Spinal cord (tissue), 10 donors: ENCODE results near the gene WSCD1. TPM values are rescaled to one million over a fixed set of nuclear protein-coding genes. Genes with fewer than 3 reads are reported as not detected.

Experiments used
- DNase-seq, 6 donors: peaks; one replicate each; pipeline versions ENCODE4 v3.0.0 to v3.0.0-alpha.2; 2013 to 2015; ENCODE audit warnings: low spot score in 6 of 6, low read depth in 4 of 6
- H3K27ac ChIP-seq: one replicate; pipeline ENCODE4 v1.5.1; 2013; ENCODE audit warnings: low read depth, low read length, control low read depth
- H3K27me3 ChIP-seq: one replicate; pipeline ENCODE4 v1.6.1; 2013; ENCODE audit warnings: low read length; ENCODE audit not compliant: control insufficient read depth, insufficient read depth
- H3K36me3 ChIP-seq: one replicate; pipeline ENCODE4 v1.6.1; 2013; ENCODE audit warnings: low read length; ENCODE audit not compliant: control insufficient read depth, insufficient read depth
- H3K4me1 ChIP-seq: one replicate; pipeline ENCODE4 v1.6.1; 2013; ENCODE audit warnings: low read length; ENCODE audit not compliant: control insufficient read depth, insufficient read depth
- H3K4me3 ChIP-seq: one replicate; pipeline ENCODE4 v1.5.1; 2013; ENCODE audit warnings: low read depth, low read length, control low read depth
- H3K9me3 ChIP-seq: one replicate; pipeline ENCODE4 v1.6.1; 2013; ENCODE audit warnings: low read length; ENCODE audit not compliant: control insufficient read depth, insufficient read depth
- WGBS: methylation state at CpG from one replicate; pipeline ENCODE4 v1.1.5; 2013; ENCODE audit warnings: missing lambda C conversion rate; ENCODE audit not compliant: insufficient coverage; 5-methylcytosine and 5-hydroxymethylcytosine counted together
- polyA plus RNA-seq, 2 donors: library from polyadenylated mRNA; unstranded; fragments of 120-200 nt; gene quantifications; one replicate each; pipeline ENCODE4 v1.2.1, GENCODE V29; 2013; ENCODE audit not compliant: insufficient read length in 2 of 2
- total RNA-seq, 2 donors: library from RNA; depleted of rRNA in 1 of 2; stranded (reverse); fragments of 120-200 nt in 1 of 2; fragments of >200 nt in 1 of 2; gene quantifications; one replicate each; pipeline versions ENCODE4 v1.2.3 to v1.2.4, GENCODE V29; 2013 to 2014
- donor health status: healthy.

WSCD1 gene
- total and polyA plus RNA-seq, 4 donors: 24.1 to 69.2 (median 46.0) TPM

- Histone ChIP-seq H3K27ac (no peak overlapping the region), H3K9me3 (no peaks in the 10 kb centered on the region), H3K36me3 (no peaks in the 10 kb centered on the region), H3K4me3 (no peak overlapping the region), H3K4me1 (peaks cover 37% of the 10 kb centered on the region), H3K27me3 (no peaks in the 10 kb centered on the region)
- WGBS: 85% methylated on average over 4 of the region's 6 CpGs
- no peak for DNase-seq
These were observed 96.5 kb downstream of the WSCD1 start for GRCh38 chr17:6166492-6167179.

GRCh38 chr17:6168296-6168695, 98.1 kb downstream of the WSCD1 start:
- no CpG with 5 or more reads among the region's 6 CpGs for WGBS
- peak in 1 of 6 donors; percentile 60 for DNase-seq
- H3K4me3 ChIP-seq: no peak overlapping the region
- no peaks in the 10 kb centered on the region for H3K9me3 ChIP-seq
- no peaks in the 10 kb centered on the region for H3K36me3 ChIP-seq
- no peak overlapping the region for H3K27ac ChIP-seq
- H3K4me1 ChIP-seq: peaks cover 29% of the 10 kb centered on the region
- no peaks in the 10 kb centered on the region for H3K27me3 ChIP-seq

GRCh38 chr17:6170349-6170748, 100.2 kb downstream of the WSCD1 start:
- peaks cover 21% of the 10 kb centered on the region for H3K4me1 ChIP-seq
- WGBS: 83% methylated on average over 1 of the region's 4 CpGs
- H3K27me3 ChIP-seq: no peaks in the 10 kb centered on the region
- H3K36me3 ChIP-seq: no peaks in the 10 kb centered on the region
- no peaks in the 10 kb centered on the region for H3K9me3 ChIP-seq
- H3K27ac ChIP-seq: no peak overlapping the region
- no peak for DNase-seq
- H3K4me3 ChIP-seq: no peak overlapping the region

GRCh38 chr17:6172642-6173330, 102.6 kb downstream of the WSCD1 start:
- no peak for DNase-seq
- Histone ChIP-seq H3K27ac (no peak overlapping the region), H3K36me3 (no peaks in the 10 kb centered on the region), H3K9me3 (no peaks in the 10 kb centered on the region), H3K4me1 (peaks cover 17% of the 10 kb centered on the region), H3K4me3 (no peak overlapping the region), H3K27me3 (no peaks in the 10 kb centered on the region)
- 61% methylated on average over 4 of the region's 9 CpGs for WGBS

- WGBS: 83% methylated on average over 1 of the region's 2 CpGs
- H3K27me3 ChIP-seq: no peaks in the 10 kb centered on the region
- peaks cover 15% of the 10 kb centered on the region for H3K4me1 ChIP-seq
- no peak for DNase-seq
- H3K4me3 ChIP-seq: no peak overlapping the region
- no peaks in the 10 kb centered on the region for H3K9me3 ChIP-seq
- no peaks in the 10 kb centered on the region for H3K36me3 ChIP-seq
- no peak overlapping the region for H3K27ac ChIP-seq
These were observed 103.5 kb downstream of the WSCD1 start for GRCh38 chr17:6173653-6174052.
